ENCODE data around the gene GAL3ST1.

- TF ChIP-seq CTCF (conservative IDR thresholded peaks at IDR 0.05; ENCODE audit: low read length) (no peak), EZH2phosphoT487 (IDR thresholded peaks at IDR 0.05; ENCODE audit: borderline replicate concordance, low read depth, low read length) (no peak)
These were observed 60.2 kb downstream of the GAL3ST1 start for GRCh38 chr22:30514252-30514651.
